DMS153 (cell line): ENCODE data around the gene VLDLR.

ENCODE experiments used
- DNase-seq: peaks from one replicate; lab custom pipeline; 2025; lab: John Stamatoyannopoulos, UW

VLDLR gene

GRCh38 chr9:2621722-2622460 is at the start of gene VLDLR:
Gene VLDLR, plus strand, starts transcription at chr9:2621787. Its CDS starts 403 bp downstream, at chr9:2622190.
- DNase-seq: no peak

DNA sequence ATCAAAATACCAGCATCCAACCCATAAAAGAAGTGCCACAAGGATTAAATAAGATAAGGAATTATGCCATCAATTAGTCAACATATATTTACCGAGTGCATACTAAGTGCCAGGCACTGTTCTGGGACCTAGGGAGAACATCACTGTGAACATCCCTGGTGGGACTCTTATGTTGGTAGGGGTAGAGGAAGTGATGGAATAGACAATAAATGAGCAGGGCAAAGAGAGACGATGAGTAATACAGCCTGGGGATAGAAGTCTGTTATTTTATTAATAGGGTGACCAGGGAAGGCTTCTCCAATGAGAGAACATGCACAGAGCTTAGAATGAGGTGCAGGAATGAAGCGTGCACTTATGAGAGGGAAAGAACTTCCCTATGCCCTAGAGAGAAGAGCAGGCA is 47.4 kb upstream of the VLDLR start:
- no peak for DNase-seq

GRCh38 chr9:2576631-2577030 is 45.0 kb upstream of the VLDLR start:
- peak; percentile 55 for DNase-seq

- DNase-seq: no peak
Observed at GRCh38 chr9:2583308-2584013, 38.1 kb upstream of the VLDLR start.

DNA sequence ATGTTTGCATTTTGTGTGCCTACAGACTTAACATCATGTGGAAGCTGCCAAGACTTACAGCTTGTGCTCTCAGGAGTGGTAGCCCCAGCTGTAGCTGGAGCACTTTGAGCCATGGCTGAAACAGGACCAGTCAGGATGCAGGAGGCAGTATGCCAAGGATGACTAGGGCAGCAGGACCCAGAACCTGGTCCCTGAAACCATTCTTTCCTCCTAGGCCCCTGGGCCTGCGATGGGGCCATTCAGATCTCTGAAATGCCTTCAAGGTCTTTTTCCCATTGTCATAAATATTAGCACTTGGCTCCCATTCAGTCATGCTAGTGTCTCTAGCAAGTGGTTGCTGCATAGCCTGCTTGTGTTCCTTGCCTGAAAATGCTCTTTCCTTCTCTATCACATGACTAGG is 29.6 kb upstream of the VLDLR start:
- DNase-seq: no peak

- no peak for DNase-seq
Observed at GRCh38 chr9:2593744-2594143, 27.8 kb upstream of the VLDLR start.

DNA sequence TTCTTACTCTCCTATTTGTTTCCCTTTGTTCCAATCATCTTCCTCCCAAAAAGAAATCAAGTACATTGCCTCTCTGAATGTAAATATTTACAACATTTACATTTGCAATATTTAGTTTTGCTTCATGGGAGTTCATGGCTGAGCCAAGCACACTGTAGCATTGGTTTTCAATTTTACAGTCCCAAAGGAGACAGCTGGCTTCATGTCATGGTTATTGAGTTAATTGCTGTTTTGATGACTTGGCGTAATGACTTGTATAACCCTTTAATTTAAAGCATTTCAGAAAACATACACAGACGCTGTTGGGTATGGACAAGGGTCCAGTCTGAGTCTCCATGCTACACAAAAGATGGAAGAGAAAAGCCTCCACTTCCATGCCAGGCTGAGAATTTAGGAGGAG is 25.6 kb upstream of the VLDLR start:
- DNase-seq: no peak

- peak; percentile 24 for DNase-seq
Observed at GRCh38 chr9:2597483-2597882, 24.1 kb upstream of the VLDLR start.

GRCh38 chr9:2599896-2600295 is 21.7 kb upstream of the VLDLR start:
- DNase-seq: no peak

- no peak for DNase-seq
Observed at GRCh38 chr9:2600307-2600706, 21.3 kb upstream of the VLDLR start.

DNA sequence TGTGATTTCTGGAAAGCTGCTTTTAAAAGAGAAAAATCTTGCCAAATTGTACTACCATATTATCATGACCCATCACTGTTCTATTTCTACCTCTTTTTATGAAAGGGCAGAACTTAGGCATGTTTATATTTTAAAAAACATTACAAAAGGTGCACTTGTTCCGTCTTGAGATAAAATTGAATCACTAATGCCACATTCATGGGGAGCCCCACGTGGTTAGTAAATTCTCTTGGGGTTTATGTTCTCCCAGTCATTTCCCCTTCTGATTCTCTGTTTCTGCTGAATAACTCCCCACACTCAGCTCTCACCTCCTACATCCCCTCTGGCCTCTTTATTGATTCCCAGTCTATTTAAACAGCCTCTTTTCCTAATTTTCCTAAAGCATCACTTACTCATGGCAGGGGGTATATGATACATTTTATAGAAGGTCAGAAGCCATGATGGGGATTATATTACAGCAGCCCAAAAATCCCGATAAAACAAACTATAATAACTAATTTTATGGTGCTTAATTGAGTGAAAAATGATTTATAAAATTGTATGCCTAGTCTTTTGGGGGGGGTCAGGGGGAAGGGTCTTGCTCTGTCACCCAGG is 19.7 kb upstream of the VLDLR start:
- no peak for DNase-seq

DNA sequence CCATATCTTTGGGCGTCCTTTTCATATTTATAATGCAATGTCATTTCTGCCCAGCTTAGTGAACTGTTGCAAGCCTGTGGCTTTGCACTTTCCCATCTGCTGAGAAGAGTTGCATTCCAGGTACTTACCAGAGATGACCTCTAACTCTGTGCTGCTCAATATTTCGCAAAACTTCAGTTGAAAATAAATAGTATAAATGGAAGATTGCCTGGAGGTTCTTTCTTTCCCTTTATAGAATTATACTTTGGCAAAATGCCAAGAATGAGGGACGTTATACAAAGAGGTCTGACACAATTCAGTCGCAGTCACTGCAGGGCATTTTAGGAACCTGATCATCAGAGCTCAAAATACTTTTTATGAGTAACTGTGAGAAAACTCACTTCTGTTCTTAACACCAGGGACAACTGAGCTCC is 18.9 kb upstream of the VLDLR start:
- no peak for DNase-seq

DNA sequence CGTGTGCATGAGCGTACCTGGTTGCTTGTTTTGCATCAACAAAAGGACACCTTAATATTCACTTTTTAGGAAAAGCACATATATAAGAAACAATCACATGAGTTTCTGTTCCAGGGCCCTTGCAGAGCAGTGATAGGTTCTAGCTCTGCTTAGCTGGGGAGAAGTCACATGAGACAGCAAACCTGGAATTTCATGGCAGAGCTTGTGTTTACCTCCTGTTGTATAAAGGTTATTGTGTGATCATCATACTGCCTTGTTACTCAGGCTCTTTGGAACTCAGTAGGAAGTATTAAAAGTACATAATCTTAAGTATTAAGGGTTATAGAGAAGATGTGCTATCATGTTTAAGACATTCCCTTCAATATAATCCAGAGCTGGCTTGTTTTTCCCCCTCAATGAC is 18.0 kb upstream of the VLDLR start:
- no peak for DNase-seq

DNA sequence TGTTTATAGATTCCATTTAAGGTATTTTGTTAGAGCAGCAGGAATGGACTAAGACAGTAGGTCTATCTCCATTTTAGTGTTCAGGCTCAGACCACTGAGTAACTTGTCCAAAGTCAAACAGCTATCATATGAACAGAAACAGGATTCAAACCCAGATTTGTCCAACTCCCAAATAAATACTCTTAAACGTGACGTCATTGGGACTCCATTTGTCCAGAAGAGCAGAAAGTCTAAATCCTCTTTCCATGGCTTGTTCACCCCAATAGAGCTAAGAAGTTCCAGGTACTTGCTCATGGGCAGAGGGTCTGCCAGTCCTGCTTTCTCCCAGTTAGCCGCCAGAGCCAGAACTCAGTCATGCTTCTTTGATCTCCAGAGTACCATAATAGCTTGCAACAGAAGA is 16.3 kb upstream of the VLDLR start:
- DNase-seq: no peak

- DNase-seq: no peak
Observed at GRCh38 chr9:2608276-2608675, 13.3 kb upstream of the VLDLR start.

- no peak for DNase-seq
Observed at GRCh38 chr9:2610985-2611384, 10.6 kb upstream of the VLDLR start.

DNA sequence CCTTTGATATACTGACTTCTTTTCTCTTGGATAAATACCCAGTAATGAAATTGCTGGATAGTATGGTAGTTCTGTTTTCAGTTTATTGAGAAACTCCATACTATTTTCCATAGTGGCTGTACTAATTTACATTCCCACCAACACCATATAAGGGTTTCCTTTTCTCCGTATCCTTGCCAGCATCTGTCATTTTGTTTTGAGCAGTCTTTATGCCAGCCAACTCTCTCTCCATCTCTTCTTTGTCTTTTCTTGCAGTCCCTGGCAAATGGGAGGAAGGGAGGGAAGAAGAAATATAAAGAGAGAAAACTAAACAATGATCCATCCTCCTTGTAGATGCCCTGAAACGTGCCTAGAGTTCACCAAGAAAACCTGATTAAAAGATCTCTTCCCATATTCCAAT is 9.6 kb upstream of the VLDLR start:
- no peak for DNase-seq

GRCh38 chr9:2613730-2614271 is 7.8 kb upstream of the VLDLR start:
- no peak for DNase-seq

DNA sequence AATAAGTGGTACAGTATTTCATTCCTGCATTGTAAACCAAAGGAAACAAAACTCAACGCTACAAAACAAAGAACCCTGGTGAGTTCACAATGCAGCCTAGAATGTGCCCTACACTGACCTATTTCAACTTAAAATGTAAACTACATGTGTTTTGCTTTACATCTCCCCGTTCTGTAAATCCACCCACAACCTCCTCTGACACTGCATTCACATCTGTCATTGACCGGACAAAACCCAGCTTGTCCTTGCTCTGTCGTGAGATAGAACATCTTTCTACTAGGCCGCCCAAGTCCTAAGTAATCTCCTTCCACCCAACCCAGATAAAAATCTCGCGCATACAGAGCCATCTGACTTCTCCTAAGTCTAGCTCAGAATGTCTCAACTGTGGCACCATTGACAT is 6.1 kb upstream of the VLDLR start:
- DNase-seq: no peak

DNA sequence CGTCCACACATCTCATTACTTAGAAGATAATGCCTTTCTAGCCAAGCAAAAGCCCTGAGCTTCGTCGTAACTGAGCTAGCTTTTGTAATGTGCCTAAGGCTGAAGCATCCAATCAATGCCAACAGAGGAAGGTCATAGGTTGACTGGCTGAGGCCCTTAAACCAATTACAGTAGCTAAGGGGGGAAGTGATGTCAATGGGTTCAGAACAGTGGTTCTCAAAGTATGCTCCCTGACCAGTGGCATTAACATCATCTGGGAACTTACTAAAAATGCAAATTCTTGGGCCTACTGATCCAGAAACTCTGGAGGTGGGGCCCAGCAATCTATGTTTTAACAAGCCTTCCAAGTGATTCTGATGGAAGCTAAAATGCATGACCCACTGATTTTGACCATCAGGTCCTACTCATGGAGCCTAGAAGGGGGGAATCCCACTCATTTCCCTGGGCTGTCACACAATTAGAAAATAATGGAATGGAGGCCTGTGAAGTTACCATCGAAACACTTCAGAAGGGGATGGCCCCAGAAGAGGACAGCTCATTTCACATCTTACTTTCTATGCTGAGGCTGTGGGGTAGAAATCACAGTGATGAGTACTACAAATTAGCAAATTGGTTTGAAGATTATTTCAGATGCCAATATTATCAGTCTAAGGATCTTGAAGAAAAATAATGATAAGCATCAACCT is 4.8 kb upstream of the VLDLR start:
- DNase-seq: no peak

GRCh38 chr9:2618289-2618688 is 3.3 kb upstream of the VLDLR start:
- no peak for DNase-seq

DNA sequence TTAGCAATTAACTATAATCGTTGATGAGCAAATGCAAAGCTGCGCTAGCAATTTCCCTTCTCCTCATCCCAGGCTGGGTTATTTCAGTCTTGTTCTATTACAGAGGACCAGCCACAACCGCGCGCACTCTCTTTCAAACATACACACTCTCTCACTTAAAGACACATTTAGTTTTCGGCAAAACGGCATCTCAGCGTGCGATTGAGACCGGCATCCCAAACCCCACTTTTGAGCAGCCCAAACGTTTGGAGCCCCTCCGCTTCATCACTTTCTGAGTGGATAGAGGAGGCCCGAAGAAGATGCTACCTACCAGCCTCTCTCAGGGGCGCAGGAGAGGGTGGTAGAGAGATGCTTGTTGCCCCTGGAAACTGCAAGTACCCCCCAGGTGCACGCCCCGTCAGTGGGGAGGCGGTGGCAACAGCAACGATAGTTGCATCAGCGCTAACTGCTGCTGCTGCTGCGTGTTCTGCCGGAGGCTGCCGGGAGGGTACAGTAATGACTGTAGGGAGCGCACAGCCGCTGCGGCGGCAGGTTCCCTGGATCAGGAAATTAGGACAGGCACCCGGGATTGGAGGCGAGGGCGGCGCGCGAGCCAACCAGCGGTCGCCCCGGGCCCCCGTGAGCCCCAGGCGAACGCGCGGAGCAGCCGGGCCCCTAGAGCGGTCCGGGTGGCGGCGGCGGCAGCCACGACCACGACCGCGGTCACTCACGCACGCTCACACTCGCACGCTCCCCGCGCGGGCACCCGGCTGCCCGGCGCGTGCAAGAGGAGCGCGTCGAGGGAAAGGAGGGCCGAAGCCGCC is 467 bp upstream of the VLDLR start:
- DNase-seq: peak; percentile 85
